ENCODE results near the gene KLF15.
"Not testable (repeated sequence)": the region's sequence is repeated elsewhere in the genome, so short reads cannot be mapped to it uniquely, and the experiment has no call there.

The KLF15 gene

DNA sequence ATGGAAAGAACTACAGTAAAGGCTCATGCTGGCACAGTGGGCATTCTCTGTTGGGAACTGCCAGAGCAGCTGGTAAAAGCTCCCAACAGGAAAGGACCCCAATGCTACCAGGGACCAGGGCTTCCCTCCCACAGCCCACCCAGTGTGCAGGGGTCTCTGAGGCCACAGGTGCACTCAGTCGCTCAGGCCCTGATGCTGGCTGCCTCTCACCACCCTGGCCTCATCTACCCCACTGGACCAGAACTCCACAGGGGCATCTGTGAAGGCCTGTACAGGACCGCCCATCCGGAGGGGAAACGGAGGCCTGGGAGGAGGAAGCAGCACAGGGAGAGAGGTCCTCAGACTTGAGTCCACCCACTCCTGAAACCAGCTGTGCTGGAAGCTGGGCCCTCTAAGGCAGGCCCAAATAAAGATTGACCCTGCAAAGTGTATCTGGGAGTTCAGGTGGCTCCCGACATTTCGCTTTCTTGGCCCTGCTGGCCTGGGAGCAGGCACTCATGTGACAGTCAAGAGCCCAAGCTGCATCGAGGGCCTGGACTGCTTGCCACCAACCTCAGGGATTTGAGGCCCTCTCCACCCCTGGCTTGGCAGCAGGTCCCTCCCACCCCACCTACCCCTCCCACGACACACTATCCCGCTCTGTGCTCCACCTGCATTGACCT lies 12.7 kb downstream of the KLF15 start:
- Mint-ChIP-seq H3K4me3 (no peak overlapping the region), H3K36me3 (ENCODE audit: insufficient read depth) (no peaks in the 10 kb centered on the region), H3K27me3 (peaks cover 4 to 36% of the 10 kb centered on the region in 2 donors), H3K9me3 (no peaks in the 10 kb centered on the region), H3K4me1 (ENCODE audit: low read depth in 2 of 2) (peaks cover 0 to 2% of the 10 kb centered on the region in 2 donors), H3K27ac (no peak overlapping the region)
- no peak for ATAC-seq (replicated peaks)
- no peak for DNase-seq

- H3K9me3 Mint-ChIP-seq = no peaks in the 10 kb centered on the region
- H3K36me3 Mint-ChIP-seq (ENCODE audit: insufficient read depth) = no peaks in the 10 kb centered on the region
- H3K4me1 Mint-ChIP-seq (ENCODE audit: low read depth in 2 of 2) = peaks cover 0 to 2% of the 10 kb centered on the region in 2 donors
- no peak overlapping the region for H3K27ac Mint-ChIP-seq
- ATAC-seq (replicated peaks) (no peak), DNase-seq (no peak)
- no peak overlapping the region for H3K4me3 Mint-ChIP-seq
- peaks cover 9 to 37% of the 10 kb centered on the region in 2 donors for H3K27me3 Mint-ChIP-seq
These were observed 13.6 kb downstream of the KLF15 start for GRCh38 chr3:126343649-126344035.

DNA sequence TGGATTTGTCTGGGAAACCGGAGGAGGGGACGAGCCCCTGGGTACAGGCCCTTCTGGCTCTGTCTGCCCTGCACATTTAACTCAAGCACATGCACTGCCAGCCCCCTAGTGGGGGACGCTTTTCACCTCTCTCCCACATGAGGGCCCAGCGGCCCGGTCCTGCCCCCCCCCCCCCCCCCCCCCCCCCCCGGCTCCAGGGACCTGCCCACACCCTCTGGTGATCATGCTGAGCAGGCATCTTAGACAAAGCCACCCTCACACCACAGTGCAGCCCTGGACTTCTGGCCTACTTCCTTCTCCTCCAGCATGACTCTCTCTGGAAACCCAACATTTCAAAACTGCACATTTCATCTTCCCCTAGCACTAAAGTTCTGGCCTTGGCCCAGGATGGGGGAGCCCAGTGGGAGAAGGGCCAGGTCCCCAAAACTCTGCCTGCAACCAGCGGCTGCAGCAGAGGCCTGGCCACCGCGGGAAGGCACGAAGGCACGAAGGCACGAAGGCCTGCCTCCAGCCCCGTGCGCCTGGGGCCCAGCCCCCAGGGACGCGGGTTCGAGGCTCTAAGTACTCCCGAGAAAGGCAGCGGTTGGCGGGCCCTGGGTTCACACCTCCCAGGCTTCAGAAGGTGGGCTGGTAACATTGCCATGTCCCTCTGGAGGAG lies 14.1 kb downstream of the KLF15 start:
- peaks cover 9 to 38% of the 10 kb centered on the region in 2 donors for H3K27me3 Mint-ChIP-seq
- no peaks in the 10 kb centered on the region for H3K9me3 Mint-ChIP-seq
- no peak overlapping the region for H3K27ac Mint-ChIP-seq
- no peak overlapping the region for H3K4me3 Mint-ChIP-seq
- ATAC-seq (replicated peaks) = no peak
- H3K36me3 Mint-ChIP-seq (ENCODE audit: insufficient read depth) = no peaks in the 10 kb centered on the region
- no peak for DNase-seq
- peaks cover 0 to 2% of the 10 kb centered on the region in 2 donors for H3K4me1 Mint-ChIP-seq (ENCODE audit: low read depth in 2 of 2)

DNA sequence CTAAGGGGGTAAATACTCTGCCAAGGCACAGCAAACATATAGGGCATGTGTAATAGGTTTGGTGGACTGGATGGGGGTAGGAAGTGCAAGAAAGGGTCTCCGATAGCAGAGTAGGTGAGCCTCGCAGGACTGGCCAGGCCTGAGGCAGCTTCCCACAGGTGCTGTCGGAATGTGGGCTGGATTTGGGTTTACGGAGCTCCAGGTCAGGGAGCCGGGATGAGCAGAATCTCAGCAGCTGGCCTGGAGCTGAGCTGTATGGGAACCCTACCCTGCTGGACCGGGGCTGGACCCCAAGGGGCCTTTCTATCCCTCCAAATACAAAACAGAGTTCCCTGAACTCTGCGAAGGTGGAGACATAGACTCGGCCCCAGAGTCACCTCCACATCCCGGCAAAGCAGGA lies 15.0 kb downstream of the KLF15 start:
- no peak overlapping the region for H3K4me3 Mint-ChIP-seq
- DNase-seq (no peak), ATAC-seq (replicated peaks) (no peak)
- no peaks in the 10 kb centered on the region for H3K36me3 Mint-ChIP-seq (ENCODE audit: insufficient read depth)
- peaks cover 9 to 36% of the 10 kb centered on the region in 2 donors for H3K27me3 Mint-ChIP-seq
- no peaks in the 10 kb centered on the region for H3K4me1 Mint-ChIP-seq (ENCODE audit: low read depth in 2 of 2)
- H3K27ac Mint-ChIP-seq = no peak overlapping the region
- no peaks in the 10 kb centered on the region for H3K9me3 Mint-ChIP-seq

DNA sequence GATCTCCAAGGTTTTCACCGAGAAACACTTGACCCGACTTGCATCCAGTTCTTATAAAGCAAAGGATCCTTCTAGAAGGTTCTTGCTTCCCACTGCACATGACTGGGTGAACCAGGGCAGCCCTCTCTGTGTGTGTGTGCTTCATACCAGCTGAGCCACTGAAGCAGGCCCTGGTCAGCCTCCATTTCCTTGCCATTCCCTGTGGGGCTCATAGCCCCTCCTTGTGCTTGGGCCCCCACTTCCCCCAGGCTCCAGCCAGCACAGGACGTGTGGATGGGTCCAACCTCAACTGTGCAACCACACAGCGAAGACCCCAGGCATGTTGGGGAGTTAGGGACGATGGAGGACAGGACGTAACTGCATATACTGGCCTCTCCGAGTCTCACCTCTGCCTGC lies 15.5 kb downstream of the KLF15 start:
- DNase-seq (no peak), ATAC-seq (replicated peaks) (no peak)
- H3K27me3 Mint-ChIP-seq = peaks cover 9 to 35% of the 10 kb centered on the region in 2 donors
- no peaks in the 10 kb centered on the region for H3K36me3 Mint-ChIP-seq (ENCODE audit: insufficient read depth)
- no peaks in the 10 kb centered on the region for H3K9me3 Mint-ChIP-seq
- H3K27ac Mint-ChIP-seq = no peak overlapping the region
- H3K4me3 Mint-ChIP-seq = no peak overlapping the region
- no peaks in the 10 kb centered on the region for H3K4me1 Mint-ChIP-seq (ENCODE audit: low read depth in 2 of 2)

GRCh38 chr3:126340943-126341754 lies 16.1 kb downstream of the KLF15 start:
- Mint-ChIP-seq H3K36me3 (ENCODE audit: insufficient read depth) (no peaks in the 10 kb centered on the region), H3K4me1 (ENCODE audit: low read depth in 2 of 2) (no peaks in the 10 kb centered on the region), H3K27ac (no peak overlapping the region), H3K27me3 (peaks cover 9 to 35% of the 10 kb centered on the region in 2 donors), H3K9me3 (no peaks in the 10 kb centered on the region), H3K4me3 (no peak overlapping the region)
- no peak for DNase-seq
- ATAC-seq (replicated peaks) = no peak

- Mint-ChIP-seq H3K4me3 (no peak overlapping the region), H3K27ac (no peak overlapping the region), H3K27me3 (peaks cover 9 to 35% of the 10 kb centered on the region in 2 donors), H3K36me3 (ENCODE audit: insufficient read depth) (no peaks in the 10 kb centered on the region), H3K4me1 (ENCODE audit: low read depth in 2 of 2) (no peaks in the 10 kb centered on the region), H3K9me3 (no peaks in the 10 kb centered on the region)
- ATAC-seq (replicated peaks) (no peak), DNase-seq (no peak)
These were observed 16.6 kb downstream of the KLF15 start for GRCh38 chr3:126340596-126340942.

DNA sequence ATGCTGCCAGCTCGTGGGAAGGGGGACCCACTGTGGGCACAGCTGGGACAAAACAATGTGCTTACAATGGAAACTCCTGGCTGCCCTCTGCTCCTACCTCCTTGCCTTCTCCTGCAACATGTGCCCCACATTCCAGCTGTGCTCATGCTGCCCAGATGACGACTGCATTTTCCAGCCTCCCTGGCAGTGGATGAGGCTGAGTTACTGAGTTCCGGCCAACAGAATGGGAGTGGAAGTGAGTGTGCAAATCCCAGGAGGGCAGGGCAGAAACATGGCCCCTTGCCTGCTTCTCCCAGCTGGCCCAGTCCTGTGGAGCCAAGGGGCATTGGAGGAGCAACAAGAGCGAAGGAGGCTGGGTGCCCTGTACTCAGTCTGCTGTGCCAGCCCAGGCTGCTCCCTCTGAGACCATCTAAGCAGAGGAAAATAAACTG lies 17.1 kb downstream of the KLF15 start:
- Mint-ChIP-seq H3K4me3 (no peak overlapping the region), H3K9me3 (no peaks in the 10 kb centered on the region), H3K4me1 (ENCODE audit: low read depth in 2 of 2) (no peaks in the 10 kb centered on the region), H3K27me3 (peaks cover 9 to 35% of the 10 kb centered on the region in 2 donors), H3K27ac (no peak overlapping the region), H3K36me3 (ENCODE audit: insufficient read depth) (no peaks in the 10 kb centered on the region)
- ATAC-seq (replicated peaks) = no peak
- no peak for DNase-seq

- DNase-seq (no peak), ATAC-seq (replicated peaks) (no peak)
- Mint-ChIP-seq H3K27me3 (peaks cover 9 to 35% of the 10 kb centered on the region in 2 donors), H3K4me3 (no peak overlapping the region), H3K9me3 (no peaks in the 10 kb centered on the region), H3K36me3 (ENCODE audit: insufficient read depth) (no peaks in the 10 kb centered on the region), H3K27ac (no peak overlapping the region), H3K4me1 (ENCODE audit: low read depth in 2 of 2) (no peaks in the 10 kb centered on the region)
These were observed 17.7 kb downstream of the KLF15 start for GRCh38 chr3:126339466-126339865.

- Mint-ChIP-seq H3K27ac (no peak overlapping the region), H3K9me3 (no peaks in the 10 kb centered on the region), H3K27me3 (peaks cover 9 to 35% of the 10 kb centered on the region in 2 donors), H3K4me1 (ENCODE audit: low read depth in 2 of 2) (no peaks in the 10 kb centered on the region), H3K4me3 (no peak overlapping the region), H3K36me3 (ENCODE audit: insufficient read depth) (no peaks in the 10 kb centered on the region)
- DNase-seq = no peak
- ATAC-seq (replicated peaks) = no peak
These were observed 18.4 kb downstream of the KLF15 start for GRCh38 chr3:126338790-126339288.

DNA sequence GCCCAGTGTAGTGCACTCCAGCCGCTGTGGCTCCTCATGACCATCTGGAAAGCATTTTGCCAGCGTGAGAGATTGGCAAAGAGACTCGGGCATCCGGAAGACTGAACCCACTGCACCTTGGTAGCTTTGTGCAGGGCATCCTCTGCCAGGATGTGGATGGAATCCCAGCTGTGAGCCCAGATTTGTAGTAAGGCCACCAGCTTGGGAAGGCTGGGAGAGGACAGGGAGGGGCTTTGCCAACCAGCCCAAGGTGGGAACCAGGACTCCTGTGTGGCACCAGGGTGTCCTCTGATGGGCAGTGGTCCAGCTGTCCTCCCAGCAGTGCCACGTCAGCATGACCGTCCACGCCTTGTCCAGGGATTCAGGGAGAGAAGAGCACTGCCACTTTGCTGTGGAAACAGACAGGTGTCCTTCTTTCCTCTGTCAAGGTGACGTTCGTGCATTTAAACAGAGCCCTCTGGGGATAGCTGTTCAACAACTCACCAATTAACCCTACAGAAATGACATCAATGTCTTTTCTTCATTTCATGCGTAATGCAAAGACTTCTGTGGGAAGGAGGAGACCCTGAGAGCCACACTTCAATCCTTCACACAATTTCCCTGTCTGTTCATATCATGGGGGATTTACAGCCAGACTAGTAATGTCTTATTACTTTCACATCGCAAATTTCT lies 19.1 kb downstream of the KLF15 start:
- Mint-ChIP-seq H3K27me3 (peaks cover 9 to 35% of the 10 kb centered on the region in 2 donors), H3K4me1 (ENCODE audit: low read depth in 2 of 2) (no peaks in the 10 kb centered on the region), H3K4me3 (no peak overlapping the region), H3K36me3 (ENCODE audit: insufficient read depth) (no peaks in the 10 kb centered on the region), H3K27ac (no peak overlapping the region), H3K9me3 (no peaks in the 10 kb centered on the region)
- no peak for ATAC-seq (replicated peaks)
- DNase-seq = no peak

GRCh38 chr3:126331812-126332336 lies 25.3 kb downstream of the KLF15 start:
- not testable (repeated sequence) for H3K4me1 Mint-ChIP-seq (ENCODE audit: low read depth in 2 of 2); ATAC-seq (replicated peaks); H3K27ac Mint-ChIP-seq; H3K4me3 Mint-ChIP-seq; DNase-seq; H3K36me3 Mint-ChIP-seq (ENCODE audit: insufficient read depth)
- H3K27me3 Mint-ChIP-seq = peaks cover 41 to 47% of the 10 kb centered on the region in 2 donors
- peaks cover 10 to 23% of the 10 kb centered on the region in 2 donors for H3K9me3 Mint-ChIP-seq

Data from effector memory CD8-positive, alpha-beta T cell (primary cell).